K562 (cell line): Measurements from ENCODE around the gene SPATA32. TPM values are rescaled to one million over a fixed set of nuclear protein-coding genes. Genes with fewer than 3 reads are reported as not detected.

ENCODE experiments used
- ATAC-seq: fragments of 200-7000 bp; cut with Tn5 transposase; 3 replicates; pipeline ENCODE4 v1.9.1; 2020; ENCODE audit warnings: moderate library complexity
- BruUV-seq: library from RNA; stranded (reverse); fragments of 400-500 nt; replicated peaks from 2 replicates; lab custom pipeline; 2021; lab: Mats Ljungman, UMichigan
- CTCF ChIA-PET: fragments of 300-600 bp; formaldehyde crosslinking; extraction: SDS; loops from one replicate; lab custom pipeline; 2021; ENCODE audit warnings: low intra/inter-chr PET ratio; lab: Yijun Ruan, JAX
- POLR2A ChIA-PET: fragments of 300-600, 350-650 bp; sonication (Branson Sonifier 250); formaldehyde crosslinking; extraction: SDS; loops from one replicate; lab custom pipeline; 2021; ENCODE audit warnings: antibody characterized with exemption, inconsistent platforms; lab: Yijun Ruan, JAX
- DNase-seq, 4 experiments: peaks; one replicate each; pipeline versions ENCODE4 v3.0.0 to v3.0.0-alpha.2; 2011 to 2018; ENCODE audit warnings: low spot score in 3 of 4, mixed read lengths in 3 of 4; ENCODE audit errors: extremely low read depth in 1 of 4
- FAIRE-seq: peaks from 2 replicates; lab custom pipeline; 2011; peaks lifted over from hg19 to GRCh38; lab: Jason Lieb, UNC
- H2AFZ ChIP-seq: 2 replicates; pipeline ENCODE4 v1.6.0; 2011; ENCODE audit warnings: low read depth, low read length, control low read depth, inconsistent platforms
- H3K27ac ChIP-seq: fragments of 200-600 bp; 3 replicates; pipeline ENCODE4 v1.8.0; 2011; ENCODE audit warnings: low read depth, mild to moderate bottlenecking, control low read depth, inconsistent platforms, low read length, moderate library complexity, mixed read lengths; ENCODE audit errors: extremely low read depth
- H3K27me3 ChIP-seq, 2 experiments: fragments of 300-600 bp in 1 of 2; 2 replicates in 1 of 2; 3 replicates in 1 of 2; pipeline versions ENCODE4 v1.6.0 to v1.8.0; 2011; ENCODE audit warnings: inconsistent platforms in 2 of 2, low read length in 2 of 2, mild to moderate bottlenecking in 1 of 2, mixed read lengths in 1 of 2, moderate library complexity in 1 of 2; ENCODE audit not compliant: control insufficient read depth in 2 of 2, insufficient read depth in 2 of 2
- H3K36me3 ChIP-seq: fragments of 300-600 bp; 3 replicates; pipeline ENCODE4 v1.8.0; 2011; ENCODE audit warnings: mild to moderate bottlenecking, low read length, inconsistent platforms; ENCODE audit not compliant: control insufficient read depth, insufficient read depth
- H3K4me1 ChIP-seq, 2 experiments: fragments of 200-600 bp in 1 of 2; replicated peaks in 1 of 2; 2 replicates in 1 of 2; 3 replicates in 1 of 2; pipeline versions ENCODE4 v1.5.1 to v1.8.0; 2011; ENCODE audit warnings: inconsistent platforms in 2 of 2, low read length in 2 of 2, mild to moderate bottlenecking in 1 of 2, mixed read lengths in 1 of 2, moderate library complexity in 1 of 2; ENCODE audit not compliant: control insufficient read depth in 2 of 2, insufficient read depth in 2 of 2
- H3K4me2 ChIP-seq: 2 replicates; pipeline ENCODE4 v1.6.1; 2011; ENCODE audit warnings: low read length, control low read depth, inconsistent platforms, mixed read lengths; ENCODE audit not compliant: insufficient read depth
- H3K4me3 ChIP-seq: fragments of 200-600 bp; sonication (generic), shearing (Covaris generic); 2 replicates; pipeline ENCODE4 v1.5.1; 2016; ENCODE audit warnings: control low read depth, inconsistent platforms
- H3K79me2 ChIP-seq: fragments of 200-600 bp; 3 replicates; pipeline ENCODE4 v1.8.0; 2011; ENCODE audit warnings: low read length, inconsistent platforms; ENCODE audit not compliant: control insufficient read depth, insufficient read depth
- H3K9ac ChIP-seq, 2 experiments: 2 replicates each; pipeline versions ENCODE4 v1.6.0 to v1.6.1; 2011; ENCODE audit warnings: low read depth in 2 of 2, low read length in 2 of 2, control low read depth in 1 of 2, inconsistent platforms in 1 of 2, mild to moderate bottlenecking in 1 of 2, mixed read lengths in 1 of 2; ENCODE audit not compliant: insufficient read depth in 1 of 2
- H3K9me1 ChIP-seq: one replicate; pipeline ENCODE4 v1.6.0; 2011; ENCODE audit warnings: inconsistent platforms, mild to moderate bottlenecking, low read length, moderate library complexity; ENCODE audit not compliant: control insufficient read depth, insufficient read depth
- H3K9me3 ChIP-seq: replicated peaks from 2 replicates; pipeline ENCODE4 v1.5.1; 2011; ENCODE audit warnings: low read depth, low read length, inconsistent platforms; ENCODE audit not compliant: control insufficient read depth, insufficient read depth
- H4K20me1 ChIP-seq: replicated peaks from 2 replicates; pipeline ENCODE4 v1.6.1; 2011; ENCODE audit warnings: low read length, inconsistent platforms, mixed read lengths; ENCODE audit not compliant: control insufficient read depth, insufficient read depth
- ATF4 ChIP-seq: fragments of 450-650 bp; formaldehyde crosslinking; IDR thresholded peaks from 2 replicates; pipeline ENCODE4 v1.4.0; 2022; ENCODE audit warnings: mild to moderate bottlenecking, moderate library complexity
- DDX20 ChIP-seq: fragments of 450-650 bp; IDR thresholded peaks from 2 replicates; pipeline ENCODE4 v1.6.1; 2016; ENCODE audit warnings: missing genetic modification characterization, low read depth, mild to moderate bottlenecking, missing compliant biosample characterization, moderate library complexity
- E2F3 ChIP-seq: fragments of 250-450 bp; sonication (Bioruptor Pico); IDR thresholded peaks from 2 replicates; pipeline ENCODE4 v1.4.0; 2020; ENCODE audit warnings: mild to moderate bottlenecking
- FOXK2 ChIP-seq, 2 experiments: fragments of 450-650 bp; IDR thresholded peaks in 1 of 2; conservative IDR thresholded peaks in 1 of 2; 2 replicates each; pipeline ENCODE4 v1.6.1; 2016; ENCODE audit warnings: low read depth in 2 of 2, mild to moderate bottlenecking in 1 of 2
- GATA2 ChIP-seq: sonication (generic); formaldehyde crosslinking; IDR thresholded peaks from 2 replicates; pipeline ENCODE4 v1.4.0; 2020; ENCODE audit warnings: mild to moderate bottlenecking, missing genetic modification reagents
- IRF2 ChIP-seq: sonication (generic); formaldehyde crosslinking; IDR thresholded peaks from 2 replicates; pipeline ENCODE4 v1.8.1; 2022; ENCODE audit warnings: mild to moderate bottlenecking, missing genetic modification reagents
- NCOA2 ChIP-seq, 2 experiments: fragments of 450-650 bp; IDR thresholded peaks; 2 replicates each; pipeline ENCODE4 v1.6.1; 2018; ENCODE audit warnings: mild to moderate bottlenecking in 2 of 2, moderate library complexity in 1 of 2; ENCODE audit not compliant: partially characterized antibody in 2 of 2
- PKNOX1 ChIP-seq: fragments of 450-650 bp; IDR thresholded peaks from 2 replicates; pipeline ENCODE4 v1.6.1; 2016
- PML ChIP-seq: IDR thresholded peaks from 2 replicates; pipeline ENCODE4 v1.6.1; 2012; ENCODE audit warnings: low read length, inconsistent platforms
- POLR2H ChIP-seq: IDR thresholded peaks from 2 replicates; pipeline ENCODE4 v1.6.1; 2016; ENCODE audit warnings: missing genetic modification characterization, low read depth, mild to moderate bottlenecking, control low read depth, missing compliant biosample characterization, moderate library complexity
- POU5F1 ChIP-seq: fragments of 150-350 bp; IDR thresholded peaks from 2 replicates; pipeline ENCODE4 v1.6.1; 2014; ENCODE audit warnings: borderline replicate concordance, low read length, low read depth, mild to moderate bottlenecking; ENCODE audit not compliant: partially characterized antibody
- RBM22 ChIP-seq: fragments of 200-400 bp; formaldehyde crosslinking; IDR thresholded peaks from 2 replicates; pipeline ENCODE4 v1.6.1; 2018; ENCODE audit warnings: low read length, low read depth; ENCODE audit not compliant: poor library complexity, severe bottlenecking
- SAP30 ChIP-seq: fragments of 200-600 bp; sonication (generic); IDR thresholded peaks from 2 replicates; pipeline ENCODE4 v1.6.1; 2012; ENCODE audit warnings: borderline replicate concordance, low read depth, mild to moderate bottlenecking, moderate library complexity, low read length, control low read depth, inconsistent platforms; ENCODE audit not compliant: insufficient read depth, poor library complexity, severe bottlenecking
- TAL1 ChIP-seq: fragments of 450-650 bp; IDR thresholded peaks from 2 replicates; pipeline ENCODE4 v1.6.1; 2016; ENCODE audit warnings: mild to moderate bottlenecking
- TCFL5 ChIP-seq: fragments of 250-450 bp; sonication (Bioruptor Pico); conservative IDR thresholded peaks from 2 replicates; pipeline ENCODE4 v1.6.1; 2021; ENCODE audit warnings: mild to moderate bottlenecking, moderate library complexity, matching md5 sums
- THRA ChIP-seq: fragments of 450-650 bp; IDR thresholded peaks from 2 replicates; pipeline ENCODE4 v1.6.1; 2017; ENCODE audit warnings: mild to moderate bottlenecking, moderate library complexity
- ZNF699 ChIP-seq: fragments of 250-450 bp; sonication (Bioruptor Pico); IDR thresholded peaks from 2 replicates; pipeline ENCODE4 v1.8.0; 2021; ENCODE audit warnings: mild to moderate bottlenecking, moderate library complexity; ENCODE audit not compliant: insufficient replicate concordance
- WGBS: fragments of 100-300 bp; shearing (Covaris generic); methylation state at CpG from one replicate; pipeline ENCODE4 v1.1.6; 2016; ENCODE audit warnings: low coverage, mixed read lengths; ENCODE audit not compliant: insufficient coverage; ENCODE audit errors: missing lambda C conversion rate; 5-methylcytosine and 5-hydroxymethylcytosine counted together
- in situ Hi-C: fragments of 300-500 bp; cut with MboI; formaldehyde crosslinking; loops from 4 replicates; pipeline ENCODE4 v1.15.0; 2018; ENCODE audit warnings: inconsistent platforms, mixed read lengths
- intact Hi-C: fragments of 100-400 bp; cut with micrococcal nuclease; formaldehyde crosslinking; loops from 2 replicates; pipeline ENCODE4 v1.14.2; 2022
- polyA plus RNA-seq, 8 experiments: library from polyadenylated mRNA; depleted of rRNA in 4 of 8; stranded (reverse) in 5 of 8; unstranded in 3 of 8; fragments of >200 nt; fragmentation: Nextera tagmentation in 2 of 8; fragmentation: Illumina TruSeq in 1 of 8; extraction: Ambion mirVana in 2 of 8; extraction: Trizol in 1 of 8; gene quantifications; 2 replicates each; pipeline versions ENCODE4 v1.2.1 to v1.2.3, GENCODE V29; 2011 to 2014; ENCODE audit warnings: inconsistent platforms in 1 of 8, missing spikeins in 1 of 8
- total RNA-seq, 7 experiments: library from RNA; depleted of rRNA in 6 of 7; stranded (reverse); fragments of >200 nt in 6 of 7; fragmentation: Illumina TruSeq in 2 of 7; extraction: Trizol in 2 of 7; gene quantifications; 2 replicates each; pipeline versions ENCODE4 v1.2.1 to v1.2.3, GENCODE V29; 2011 to 2021; ENCODE audit warnings: low replicate concordance in 1 of 7

SPATA32 gene
- total and polyA plus RNA-seq, 9 of the 15 experiments (the other 6 are each of a cell fraction or from before 2014, with no cell fraction given): 0.03 to 0.06 TPM; not detected in 7

- Histone ChIP-seq H3K4me2 (no peak overlapping the region), H3K27ac (no peak overlapping the region), H3K79me2 (peaks cover 13% of the 10 kb centered on the region), H3K36me3 (peaks cover 56% of the 10 kb centered on the region; the same call in 2 of the 3 replicates), H3K9me3 (no peaks in the 10 kb centered on the region), H2AFZ (no peak overlapping the region), H3K9ac (no peak overlapping the region), H3K9me1 (no peaks in the 10 kb centered on the region)
- TF ChIP-seq NCOA2 (IDR thresholded peaks at IDR 0.05; ENCODE audit: partially characterized antibody in 2 of 2) (no peak), DDX20 (tag) (no peak), TCFL5 (no peak), ZNF699 (CRISPR knock-in tag) (no peak), TAL1 (no peak), THRA (no peak), FOXK2 (conservative IDR thresholded peaks at IDR 0.05 in 1 of 2, IDR thresholded peaks at IDR 0.05 in 1 of 2; ENCODE audit: low read depth in 2 of 2) (no peak), SAP30 (no peak), RBM22 (no peak), PKNOX1 (no peak), GATA2 (CRISPR knock-in tag) (no peak), POU5F1 (no peak), ATF4 (CRISPR knock-in tag) (no peak), PML (no peak), POLR2H (tag) (no peak), IRF2 (CRISPR knock-in tag) (no peak), E2F3 (CRISPR knock-in tag) (no peak)
- TF ChIP-seq, all 486 proteins: peak for 0
- CTCF ChIA-PET: no interaction called here
- Histone ChIP-seq H3K4me1 (peaks cover 14 to 15% of the 10 kb centered on the region in 2 experiments), H3K27me3 (no peaks in the 10 kb centered on the region), H3K4me3 (no peak overlapping the region), H4K20me1 (peaks cover 24% of the 10 kb centered on the region)
- in situ Hi-C loops (no loop called here), intact Hi-C loops (no loop called here)
- WGBS: 78% methylated on average over 6 of the region's 11 CpGs
- DNase-seq: no peak
- FAIRE-seq: no peak
- ATAC-seq: no peak
- no TSS peak for BruUV-seq
- POLR2A ChIA-PET: interaction anchor here (0.8 kb wide), 1 partner anchor 235 kb away, joined by 3 read pairs; no protein-coding TSS in a partner anchor
Observed at GRCh38 chr17:45290269-45290765, 28.4 kb upstream of the SPATA32 start.
